GM12872 (cell line): ENCODE results near the gene DUSP1.

Experiments
- TF ChIP-seq, protein P1 (sequence below): IDR thresholded peaks from 3 replicates; pipeline ENCODE4 v1.5.1; 2011; ENCODE audit warnings: low read depth, mild to moderate bottlenecking, low read length, moderate library complexity; ENCODE audit not compliant: insufficient read depth

DUSP1 gene

DNA sequence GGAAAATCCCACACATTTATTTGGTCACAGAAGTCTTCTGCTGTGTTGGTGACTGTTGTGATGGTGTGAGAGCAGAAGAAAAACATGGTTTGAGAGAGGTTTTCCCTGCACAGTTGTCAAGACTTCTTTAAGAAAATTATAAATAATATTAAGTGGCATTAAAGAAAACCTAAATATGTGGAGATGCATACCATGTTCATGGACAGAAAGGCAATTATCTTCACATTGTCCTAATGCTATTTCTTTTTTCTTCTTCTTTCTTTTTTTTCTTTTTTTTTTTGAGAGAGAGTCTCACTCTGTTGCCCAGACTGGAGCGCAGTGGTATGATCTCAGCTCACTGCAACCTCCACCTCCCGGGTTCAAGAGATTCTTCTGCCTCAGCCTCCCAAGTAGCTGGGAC lies 38.8 kb upstream of the DUSP1 start:
- TF ChIP-seq, protein P1, sequence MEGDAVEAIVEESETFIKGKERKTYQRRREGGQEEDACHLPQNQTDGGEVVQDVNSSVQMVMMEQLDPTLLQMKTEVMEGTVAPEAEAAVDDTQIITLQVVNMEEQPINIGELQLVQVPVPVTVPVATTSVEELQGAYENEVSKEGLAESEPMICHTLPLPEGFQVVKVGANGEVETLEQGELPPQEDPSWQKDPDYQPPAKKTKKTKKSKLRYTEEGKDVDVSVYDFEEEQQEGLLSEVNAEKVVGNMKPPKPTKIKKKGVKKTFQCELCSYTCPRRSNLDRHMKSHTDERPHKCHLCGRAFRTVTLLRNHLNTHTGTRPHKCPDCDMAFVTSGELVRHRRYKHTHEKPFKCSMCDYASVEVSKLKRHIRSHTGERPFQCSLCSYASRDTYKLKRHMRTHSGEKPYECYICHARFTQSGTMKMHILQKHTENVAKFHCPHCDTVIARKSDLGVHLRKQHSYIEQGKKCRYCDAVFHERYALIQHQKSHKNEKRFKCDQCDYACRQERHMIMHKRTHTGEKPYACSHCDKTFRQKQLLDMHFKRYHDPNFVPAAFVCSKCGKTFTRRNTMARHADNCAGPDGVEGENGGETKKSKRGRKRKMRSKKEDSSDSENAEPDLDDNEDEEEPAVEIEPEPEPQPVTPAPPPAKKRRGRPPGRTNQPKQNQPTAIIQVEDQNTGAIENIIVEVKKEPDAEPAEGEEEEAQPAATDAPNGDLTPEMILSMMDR, result no peak

DNA sequence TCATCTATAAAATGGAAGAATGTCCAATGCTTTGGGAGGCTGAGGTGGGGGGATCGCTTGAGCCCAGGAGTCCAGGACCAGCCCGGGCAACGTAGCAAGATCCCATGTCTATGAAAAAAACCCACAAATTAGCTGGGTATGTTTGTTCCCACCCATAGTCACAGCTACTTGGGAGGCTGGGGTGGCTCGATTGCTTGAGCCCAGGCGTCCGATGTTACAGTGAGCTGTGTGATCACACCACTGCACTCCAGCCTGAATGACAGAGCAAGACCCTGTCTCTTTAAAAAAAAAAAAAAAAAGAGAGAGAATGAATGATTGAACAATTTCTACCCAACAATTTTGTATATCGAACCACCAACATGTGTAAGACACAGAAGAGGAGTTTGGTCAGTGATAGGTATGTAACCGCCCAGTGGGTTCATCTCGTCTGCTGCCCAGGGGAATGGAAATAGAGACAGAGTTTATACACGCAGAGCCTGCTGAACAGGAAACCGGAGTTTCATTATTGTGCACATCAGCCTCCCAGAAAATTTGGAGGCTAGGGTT lies 36.8 kb upstream of the DUSP1 start:
- TF ChIP-seq, protein P1, result no peak

DNA sequence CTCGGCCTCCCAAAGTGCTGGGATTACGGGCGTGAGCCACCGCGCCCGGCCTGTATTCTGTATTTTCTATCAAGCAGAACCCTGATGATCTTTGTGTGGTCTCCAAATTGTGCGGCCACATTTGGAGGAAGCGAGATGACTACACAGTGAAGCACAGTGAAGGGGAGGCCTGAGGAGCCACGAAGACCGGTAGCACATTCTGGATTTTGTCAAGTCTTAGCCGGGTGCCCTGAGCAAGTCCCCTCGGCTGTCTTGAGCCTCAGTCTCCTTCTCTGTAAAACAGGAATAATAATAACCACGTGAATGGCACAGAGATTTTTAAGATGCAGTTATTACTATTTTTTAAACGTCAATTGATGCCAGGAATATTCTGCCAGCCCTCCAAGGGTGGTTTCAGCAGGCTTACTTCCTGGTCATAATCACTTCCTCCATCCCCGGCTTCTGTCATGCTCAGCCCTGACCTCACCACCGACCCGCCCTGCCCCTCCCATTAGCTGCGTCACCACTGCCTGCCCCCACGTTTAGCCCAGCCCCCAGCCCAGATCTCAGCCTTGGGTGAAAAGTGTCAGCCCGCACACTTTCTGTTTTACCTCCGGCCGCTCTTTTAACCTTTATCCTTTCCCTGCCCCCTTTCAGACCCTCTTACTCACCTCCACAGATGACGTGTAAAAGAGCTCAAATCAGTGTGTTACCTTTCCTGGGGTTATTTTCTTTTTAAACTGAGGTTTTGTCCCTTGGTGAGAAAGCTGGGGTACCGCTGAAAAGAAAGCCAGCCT lies 36.1 kb upstream of the DUSP1 start:
- TF ChIP-seq, protein P1, result no peak

DNA sequence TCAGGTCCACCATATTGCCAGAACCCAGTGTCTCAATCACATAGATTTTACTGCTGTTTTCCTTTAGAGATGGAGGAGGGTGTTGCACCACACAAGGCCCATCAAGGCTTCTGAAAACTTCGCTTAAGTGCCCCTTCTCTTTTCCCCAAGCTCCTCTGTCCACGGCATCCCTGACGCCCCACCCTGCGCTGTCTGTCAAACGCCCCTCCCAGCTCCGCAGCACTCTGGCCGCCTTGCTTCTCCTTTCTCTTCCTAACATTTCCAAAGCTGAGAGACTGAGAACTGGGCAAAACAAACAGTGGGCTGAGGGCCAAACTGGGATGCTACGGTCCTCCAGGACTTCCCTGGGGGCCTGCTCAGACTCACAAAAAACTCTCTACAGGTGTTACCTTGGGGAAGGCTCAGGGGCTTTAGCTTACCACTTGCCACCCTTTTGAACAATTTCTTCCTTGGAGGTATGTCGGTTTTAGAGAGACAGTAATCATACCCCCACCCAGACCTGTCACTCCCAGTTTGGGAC lies 34.8 kb upstream of the DUSP1 start:
- TF ChIP-seq, protein P1, result no peak

DNA sequence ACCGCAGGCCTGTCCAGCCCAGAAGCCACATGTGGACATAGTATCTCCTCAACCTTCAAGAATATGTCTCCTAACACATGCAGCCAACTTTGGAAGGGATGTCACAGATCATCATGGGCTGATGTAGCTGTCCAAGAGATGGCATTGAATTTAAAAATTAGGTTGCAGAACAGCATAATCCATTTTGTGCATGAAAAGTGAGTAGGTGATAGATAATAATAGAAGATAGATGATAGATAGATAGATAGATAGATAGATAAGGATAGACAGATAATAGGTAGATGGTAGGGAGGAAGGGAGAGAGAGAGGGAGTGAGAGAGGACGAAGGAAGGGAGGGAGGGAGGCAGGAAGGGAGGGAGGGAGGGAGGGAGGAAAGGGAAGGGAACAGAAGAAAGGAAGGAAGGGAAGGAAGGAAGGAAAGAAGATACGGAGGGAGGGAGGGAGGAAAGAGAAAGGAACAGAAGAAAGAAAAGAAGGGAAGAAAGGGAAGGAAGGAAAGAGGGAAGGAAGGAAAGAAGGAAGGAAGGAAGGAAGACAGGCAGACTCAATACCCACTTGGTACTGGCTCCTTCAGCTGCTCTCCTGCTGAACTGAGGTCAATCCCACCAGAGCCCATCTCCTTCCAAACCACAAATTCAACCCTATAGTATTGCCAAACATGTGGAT lies 34.2 kb upstream of the DUSP1 start:
- TF ChIP-seq, protein P1, result no peak

DNA sequence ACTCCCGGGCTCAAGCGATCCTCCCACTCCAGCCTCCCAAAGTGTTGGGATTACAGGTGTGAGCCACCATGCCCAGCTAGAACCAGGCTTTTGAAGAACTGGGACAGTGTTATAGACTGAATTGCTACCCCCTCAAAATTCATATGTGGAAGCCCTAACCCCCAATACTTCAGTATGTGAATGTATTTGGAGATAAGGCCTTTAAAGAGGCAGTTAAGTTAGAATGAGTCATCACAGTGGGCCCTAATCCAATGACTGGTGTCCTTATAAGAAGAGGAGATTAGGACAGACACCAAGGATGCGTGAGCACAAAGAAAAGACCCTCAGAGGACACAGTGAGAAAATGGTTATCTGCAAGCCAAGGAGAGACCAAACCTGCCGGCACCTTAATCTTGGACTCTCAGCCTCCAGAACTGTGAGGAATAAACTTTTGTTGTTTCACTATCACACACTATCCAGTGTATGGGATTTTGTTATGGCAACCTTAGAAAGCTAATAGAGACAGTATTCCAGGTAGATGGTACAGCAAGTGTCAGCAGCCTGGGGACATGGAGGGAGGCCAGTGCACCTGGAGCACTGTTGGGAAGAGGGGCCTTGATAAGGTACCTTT lies 31.7 kb upstream of the DUSP1 start:
- TF ChIP-seq, protein P1, result no peak

DNA sequence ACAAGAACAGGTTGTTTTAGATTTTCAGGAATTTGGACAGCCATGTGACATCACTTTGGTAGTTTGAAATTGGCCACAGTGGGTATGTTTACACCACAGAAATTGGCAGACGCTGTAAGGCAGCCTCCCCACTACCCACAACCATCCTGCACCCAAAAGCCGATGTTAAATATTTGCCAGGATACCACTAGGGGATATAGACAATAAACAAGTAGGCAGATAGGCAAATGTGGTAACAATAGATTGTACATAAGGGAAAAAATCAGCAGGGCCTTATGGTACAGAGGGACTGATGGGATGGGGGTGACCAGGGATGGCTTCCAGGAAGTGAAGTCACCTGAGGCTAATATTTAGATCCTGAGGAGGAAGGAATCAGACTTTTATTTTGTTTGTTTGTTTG lies 31.1 kb upstream of the DUSP1 start:
- TF ChIP-seq, protein P1, result no peak
